Tibial nerve (tissue), 4 donors: Measurements from ENCODE around the gene GRIN1. TPM values are rescaled to one million over a fixed set of nuclear protein-coding genes. Genes with fewer than 3 reads are reported as not detected.

Source experiments
- DNase-seq, 2 donors: peaks; one replicate each; pipeline ENCODE4 v3.0.0-alpha.2; 2019; ENCODE audit warnings: low spot score in 2 of 2
- H3K27ac ChIP-seq, 4 donors: fragments of 200-600 bp; sonication (generic) in 3 of 4; one replicate each; pipeline ENCODE4 v1.5.1; 2017 to 2019; ENCODE audit warnings: mild to moderate bottlenecking in 1 of 4
- H3K27me3 ChIP-seq, 2 donors: fragments of 200-600 bp; sonication (generic) in 1 of 2; one replicate each; pipeline versions ENCODE4 v1.5.1 to v1.6.0; 2017 to 2019
- H3K36me3 ChIP-seq, 3 donors: fragments of 200-600 bp; sonication (generic); one replicate each; pipeline ENCODE4 v1.5.1; 2018 to 2019
- H3K4me1 ChIP-seq, 4 donors: fragments of 200-600 bp; sonication (generic) in 3 of 4; one replicate each; pipeline ENCODE4 v1.5.1; 2017 to 2019
- H3K4me3 ChIP-seq, 4 donors: fragments of 200-600 bp; sonication (generic) in 3 of 4; one replicate each; pipeline ENCODE4 v1.5.1; 2017 to 2019; ENCODE audit warnings: mild to moderate bottlenecking in 1 of 4, moderate library complexity in 1 of 4
- H3K9me3 ChIP-seq, 4 donors: fragments of 200-600 bp; sonication (generic) in 3 of 4; one replicate each; pipeline ENCODE4 v1.5.1; 2017 to 2019
- CTCF ChIP-seq, 5 experiments: fragments of 200-600 bp in 3 of 5; fragments of 450-650 bp in 2 of 5; sonication (generic) in 3 of 5; IDR thresholded peaks; one replicate each; pipeline ENCODE4 v1.5.1; 2016 to 2019; ENCODE audit warnings: antibody characterized with exemption in 5 of 5, mild to moderate bottlenecking in 3 of 5, moderate library complexity in 2 of 5
- EP300 ChIP-seq, 2 donors: sonication (generic); formaldehyde crosslinking; IDR thresholded peaks; one replicate each; pipeline ENCODE4 v1.6.1; 2017; ENCODE audit warnings: antibody characterized with exemption in 2 of 2, mild to moderate bottlenecking in 1 of 2
- POLR2A ChIP-seq, 2 donors: fragments of 450-650 bp; IDR thresholded peaks; one replicate each; pipeline ENCODE4 v1.6.1; 2017; ENCODE audit warnings: antibody characterized with exemption in 2 of 2, mild to moderate bottlenecking in 2 of 2, moderate library complexity in 2 of 2
- WGBS, 2 donors: methylation state at CpG; one replicate each; pipeline ENCODE4 v1.1.5; 2018; 5-methylcytosine and 5-hydroxymethylcytosine counted together
- total RNA-seq, 4 donors: library from RNA; depleted of rRNA; stranded (reverse); fragments of >200 nt; gene quantifications; one replicate each; pipeline ENCODE4 v1.1.0, GENCODE V29; 2016

The GRIN1 gene
- total RNA-seq, 4 donors from 2014 or later, result 0.21 TPM; not detected in 3

- H3K27me3 ChIP-seq, result peaks cover 0 to 73% of the 10 kb centered on the region in 2 donors
- no peak for DNase-seq
- no peak overlapping the region for H3K27ac ChIP-seq
- WGBS, 2 donors, result 53 to 55% methylated on average over 47 to 48 of the region's 49 CpGs
- no peak overlapping the region for H3K4me3 ChIP-seq
- H3K9me3 ChIP-seq, result no peaks in the 10 kb centered on the region
- no peak for TF ChIP-seq POLR2A (IDR thresholded peaks at IDR 0.05)
- H3K4me1 ChIP-seq, result no peaks in the 10 kb centered on the region
- H3K36me3 ChIP-seq, result no peaks in the 10 kb centered on the region
Observed at GRCh38 chr9:137145731-137146526, 7.0 kb downstream of the GRIN1 start.

- Histone ChIP-seq H3K36me3 (no peaks in the 10 kb centered on the region), H3K9me3 (no peaks in the 10 kb centered on the region), H3K27me3 (peaks cover 0 to 67% of the 10 kb centered on the region in 2 donors), H3K4me3 (no peak overlapping the region), H3K4me1 (no peaks in the 10 kb centered on the region), H3K27ac (no peak overlapping the region)
- WGBS, 2 donors, result 46 to 59% methylated on average over 6 of the region's 9 CpGs
- no peak for DNase-seq
- TF ChIP-seq POLR2A (IDR thresholded peaks at IDR 0.05), result no peak
- no peak for TF ChIP-seq CTCF (IDR thresholded peaks at IDR 0.05)
- TF ChIP-seq EP300 (IDR thresholded peaks at IDR 0.05), result no peak
Observed at GRCh38 chr9:137146527-137146918, 7.6 kb downstream of the GRIN1 start.

- H3K27ac ChIP-seq, result no peak overlapping the region
Observed at GRCh38 chr9:137147091-137147792, 8.3 kb downstream of the GRIN1 start.

GRCh38 chr9:137147793-137148160 is 8.8 kb downstream of the GRIN1 start:
- Histone ChIP-seq H3K27ac (no peak overlapping the region), H3K36me3 (no peaks in the 10 kb centered on the region), H3K4me1 (no peaks in the 10 kb centered on the region), H3K4me3 (no peak overlapping the region), H3K27me3 (peaks cover 0 to 55% of the 10 kb centered on the region in 2 donors), H3K9me3 (no peaks in the 10 kb centered on the region)
- DNase-seq, result no peak
- 27 to 35% methylated on average over 16 to 23 of the region's 24 CpGs for WGBS, 2 donors
- TF ChIP-seq EP300 (IDR thresholded peaks at IDR 0.05) (no peak), CTCF (IDR thresholded peaks at IDR 0.05) (no peak), POLR2A (IDR thresholded peaks at IDR 0.05) (no peak)

More at GRCh38 chr9:137147091-137147792, 8.3 kb downstream of the GRIN1 start:
- DNase-seq, result no peak
- no peak overlapping the region for H3K4me3 ChIP-seq
- peaks cover 0 to 60% of the 10 kb centered on the region in 2 donors for H3K27me3 ChIP-seq
- no peaks in the 10 kb centered on the region for H3K4me1 ChIP-seq
- H3K36me3 ChIP-seq, result no peaks in the 10 kb centered on the region
- H3K9me3 ChIP-seq, result no peaks in the 10 kb centered on the region
- no peak for TF ChIP-seq CTCF (IDR thresholded peaks at IDR 0.05)
- TF ChIP-seq POLR2A (IDR thresholded peaks at IDR 0.05), result no peak
- TF ChIP-seq EP300 (IDR thresholded peaks at IDR 0.05), result no peak
- 83 to 89% methylated on average over 25 to 26 of the region's 26 CpGs for WGBS, 2 donors

- TF ChIP-seq POLR2A (IDR thresholded peaks at IDR 0.05), result no peak
- no peak for TF ChIP-seq EP300 (IDR thresholded peaks at IDR 0.05)
- TF ChIP-seq CTCF (IDR thresholded peaks at IDR 0.05), result no peak
- 51 to 67% methylated on average over 21 to 22 of the region's 27 CpGs for WGBS, 2 donors
- Histone ChIP-seq H3K27ac (no peak overlapping the region), H3K36me3 (no peaks in the 10 kb centered on the region), H3K4me3 (no peak overlapping the region), H3K4me1 (no peaks in the 10 kb centered on the region), H3K9me3 (no peaks in the 10 kb centered on the region), H3K27me3 (peaks cover 0 to 50% of the 10 kb centered on the region in 2 donors)
- DNase-seq, result no peak
Observed at GRCh38 chr9:137148242-137148641, 9.3 kb downstream of the GRIN1 start.
